Fibroblast of pulmonary artery (primary cell): ENCODE data around the gene PPOX.

Experiments used
- DNase-seq: peaks from one replicate; pipeline ENCODE4 v3.0.0-alpha.2; 2010; ENCODE audit warnings: low read depth
- H3K4me3 ChIP-seq: replicated peaks from 2 replicates; pipeline ENCODE4 v1.5.1; 2011; ENCODE audit warnings: low read depth, mild to moderate bottlenecking, control low read depth, low read length, moderate library complexity
- CTCF ChIP-seq: IDR thresholded peaks from 2 replicates; pipeline ENCODE4 v1.5.1; 2011; ENCODE audit warnings: mild to moderate bottlenecking, control low read depth, low read length, inconsistent platforms; ENCODE audit errors: missing control alignments

PPOX gene

GRCh38 chr1:161157867-161158266 is 8.4 kb upstream of the PPOX start:
- no peak for DNase-seq
- no peak for TF ChIP-seq CTCF
- no peak overlapping the region for H3K4me3 ChIP-seq

GRCh38 chr1:161158316-161159010 is 7.8 kb upstream of the PPOX start:
- H3K4me3 ChIP-seq, result peak overlapping the region; percentile 73
- TF ChIP-seq CTCF, result no peak
- no peak for DNase-seq

- TF ChIP-seq CTCF, result peak; percentile 44
- peak within 1 kb of the TSS; percentile 73 for H3K4me3 ChIP-seq
- peak; percentile 90 for DNase-seq
Observed at GRCh38 chr1:161159087-161159912, 6.9 kb upstream of the PPOX start, which contains the start of gene USP21. Gene USP21, plus strand, starts transcription at chr1:161159500. Its CDS starts 1,141 bp downstream, at chr1:161160641.

- TF ChIP-seq CTCF, result no peak
- peak overlapping the region; percentile 73 for H3K4me3 ChIP-seq
- DNase-seq, result no peak
Observed at GRCh38 chr1:161159913-161160243, 6.3 kb upstream of the PPOX start.

GRCh38 chr1:161160671-161161145 is 5.5 kb upstream of the PPOX start:
- no peak overlapping the region for H3K4me3 ChIP-seq
- DNase-seq, result no peak
- TF ChIP-seq CTCF, result no peak

GRCh38 chr1:161161652-161162051 is 4.6 kb upstream of the PPOX start:
- no peak overlapping the region for H3K4me3 ChIP-seq
- no peak for DNase-seq
- no peak for TF ChIP-seq CTCF
